ENCODE measurements around the gene CTNNA3.

Gene CTNNA3

GRCh38 chr10:66586897-66587679, 1108.9 kb downstream of the CTNNA3 start:
- TF ChIP-seq CTCF (conservative IDR thresholded peaks at IDR 0.05; ENCODE audit: low read length), result no peak
- no peak overlapping the region for H3K4me3 ChIP-seq (ENCODE audit: low read length)
- DNase-seq (ENCODE audit: low read depth), result no peak

- DNase-seq (ENCODE audit: low read depth), result peak; percentile 1
- 0 out of 2 replicates have a peak, but pooled peaks have one; percentile 6 for TF ChIP-seq CTCF (conservative IDR thresholded peaks at IDR 0.05; ENCODE audit: low read length)
- H3K4me3 ChIP-seq (ENCODE audit: low read length), result no peak overlapping the region
These were observed 1109.9 kb downstream of the CTNNA3 start for GRCh38 chr10:66586073-66586472.

GRCh38 chr10:66575251-66575855, 1120.6 kb downstream of the CTNNA3 start:
- no peak for TF ChIP-seq CTCF (conservative IDR thresholded peaks at IDR 0.05; ENCODE audit: low read length)
- H3K4me3 ChIP-seq (ENCODE audit: low read length), result no peak overlapping the region
- no peak for DNase-seq (ENCODE audit: low read depth)

GRCh38 chr10:66572700-66573099, 1123.3 kb downstream of the CTNNA3 start:
- no peak for TF ChIP-seq CTCF (conservative IDR thresholded peaks at IDR 0.05; ENCODE audit: low read length)
- no peak for DNase-seq (ENCODE audit: low read depth)

GRCh38 chr10:66565999-66566398, 1130.0 kb downstream of the CTNNA3 start:
- no peak for DNase-seq (ENCODE audit: low read depth)
- no peak for TF ChIP-seq CTCF (conservative IDR thresholded peaks at IDR 0.05; ENCODE audit: low read length)
- H3K4me3 ChIP-seq (ENCODE audit: low read length), result no peak overlapping the region

More at GRCh38 chr10:66572700-66573099, 1123.3 kb downstream of the CTNNA3 start:
- H3K4me3 ChIP-seq (ENCODE audit: low read length), result no peak overlapping the region

- H3K4me3 ChIP-seq (ENCODE audit: low read length), result no peak overlapping the region
- TF ChIP-seq CTCF (conservative IDR thresholded peaks at IDR 0.05; ENCODE audit: low read length), result no peak
- DNase-seq (ENCODE audit: low read depth), result no peak
These were observed 1131.7 kb downstream of the CTNNA3 start for GRCh38 chr10:66564287-66564686.

GRCh38 chr10:66555061-66555460, 1140.9 kb downstream of the CTNNA3 start:
- no peak for DNase-seq (ENCODE audit: low read depth)
- no peak overlapping the region for H3K4me3 ChIP-seq (ENCODE audit: low read length)
- no peak for TF ChIP-seq CTCF (conservative IDR thresholded peaks at IDR 0.05; ENCODE audit: low read length)
